K562 (cell line): ENCODE results near the gene OR8A1. TPM values are rescaled to one million over a fixed set of nuclear protein-coding genes. Genes with fewer than 3 reads are reported as not detected.

ENCODE experiments used
- CAMTA2 ChIP-seq: fragments of 250-450 bp; sonication (Bioruptor Pico); conservative IDR thresholded peaks from 2 replicates; pipeline ENCODE4 v1.5.1; 2022
- IRF9 ChIP-seq: fragments of 450-650 bp; IDR thresholded peaks from 2 replicates; pipeline ENCODE4 v1.6.1; 2016; ENCODE audit warnings: missing biosample characterization, missing genetic modification characterization
- MTF1 ChIP-seq: fragments of 250-450 bp; sonication (Bioruptor Pico); IDR thresholded peaks from 2 replicates; pipeline ENCODE4 v1.9.0; 2021; ENCODE audit warnings: moderate library complexity, mild to moderate bottlenecking, inconsistent platforms, borderline replicate concordance
- PTTG1 ChIP-seq: fragments of 450-650 bp; IDR thresholded peaks from 2 replicates; pipeline ENCODE4 v1.6.1; 2016; ENCODE audit warnings: low read depth, mild to moderate bottlenecking, missing genetic modification characterization, missing compliant biosample characterization
- TEAD4 ChIP-seq, 2 experiments: sonication (generic) in 1 of 2; formaldehyde crosslinking in 1 of 2; IDR thresholded peaks; 2 replicates each; pipeline versions ENCODE4 v1.6.1 to v1.8.0; 2012 to 2022; ENCODE audit warnings: borderline replicate concordance in 1 of 2, inconsistent platforms in 1 of 2, low read length in 1 of 2, mild to moderate bottlenecking in 1 of 2, missing genetic modification reagents in 1 of 2
- ZBTB2 ChIP-seq: fragments of 450-650 bp; IDR thresholded peaks from 2 replicates; pipeline ENCODE4 v1.6.1; 2016; ENCODE audit warnings: antibody characterized with exemption
- ZC3H8 ChIP-seq: fragments of 450-650 bp; IDR thresholded peaks from 2 replicates; pipeline ENCODE4 v1.6.1; 2017
- ZNF280A ChIP-seq: fragments of 450-650 bp; IDR thresholded peaks from 2 replicates; pipeline ENCODE4 v1.6.1; 2018; ENCODE audit warnings: mild to moderate bottlenecking, low read depth; ENCODE audit not compliant: partially characterized antibody
- polyA plus RNA-seq, 8 experiments: library from polyadenylated mRNA; depleted of rRNA in 4 of 8; stranded (reverse) in 5 of 8; unstranded in 3 of 8; fragments of >200 nt; fragmentation: Nextera tagmentation in 2 of 8; fragmentation: Illumina TruSeq in 1 of 8; extraction: Ambion mirVana in 2 of 8; extraction: Trizol in 1 of 8; gene quantifications; 2 replicates each; pipeline versions ENCODE4 v1.2.1 to v1.2.3, GENCODE V29; 2011 to 2014; ENCODE audit warnings: inconsistent platforms in 1 of 8, missing spikeins in 1 of 8
- total RNA-seq, 7 experiments: library from RNA; depleted of rRNA in 6 of 7; stranded (reverse); fragments of >200 nt in 6 of 7; fragmentation: Illumina TruSeq in 2 of 7; extraction: Trizol in 2 of 7; gene quantifications; 2 replicates each; pipeline versions ENCODE4 v1.2.1 to v1.2.3, GENCODE V29; 2011 to 2021; ENCODE audit warnings: low replicate concordance in 1 of 7

OR8A1 gene
- total and polyA plus RNA-seq, 9 of the 15 experiments (the other 6 are each of a cell fraction or from before 2014, with no cell fraction given) = 0.27 to 2.7 (median 1.4) TPM

- TF ChIP-seq ZC3H8 (no peak), ZNF280A (no peak), PTTG1 (no peak), CAMTA2 (CRISPR knock-in tag) (no peak), MTF1 (CRISPR knock-in tag) (no peak), IRF9 (peak; percentile 51; the same call in 1 of the 2 replicates), TEAD4 (IDR thresholded peaks at IDR 0.05; ENCODE audit: low read length) (no peak), TEAD4 (CRISPR knock-in tag; IDR thresholded peaks at IDR 0.05; ENCODE audit: borderline replicate concordance) (no peak), ZBTB2 (no peak)
Observed at GRCh38 chr11:124535552-124536232, 34.1 kb upstream of the OR8A1 start (continued).
